Measurements from ENCODE around the gene VAPB. TPM values are rescaled to one million over a fixed set of nuclear protein-coding genes. Genes with fewer than 3 reads are reported as not detected.

VAPB gene
- total and polyA plus RNA-seq, 10 of the 15 experiments (the other 5 are each of a cell fraction or from before 2014, with no cell fraction given), result 3.2 to 28.6 (median 20.5) TPM

GRCh38 chr20:58394801-58395200, 5.8 kb downstream of the VAPB start:
- peaks cover 0 to 12% of the 10 kb centered on the region in 2 experiments; a peak in 1 of 4 replicates for H3K36me3 ChIP-seq (ENCODE audit: control insufficient read depth in 2 of 2, insufficient read depth in 2 of 2, low read length in 1 of 2)
- no peak for FAIRE-seq
- H3K27ac ChIP-seq (ENCODE audit: control insufficient read depth, insufficient read depth), result no peak overlapping the region
- ChIA-PET RAD21 (ENCODE audit: unreplicated experiment) (no interaction called here), POLR2A (interaction anchor here (0.5 to 1.1 kb wide), 3 partner anchors 10 to 1382 kb away, joined by 4 read pairs; no protein-coding TSS in a partner anchor), CTCF (interaction anchor here (0.5 kb wide), 1 partner anchor 24 kb away, joined by 3 read pairs; no protein-coding TSS in a partner anchor), SMC1A (ENCODE audit: uncharacterized antibody, unreplicated experiment) (interaction anchor here (0.7 to 1.9 kb wide), 3 partner anchors 8 to 24 kb away, joined by 3 to 8 read pairs (median 3); no protein-coding TSS in a partner anchor)
- ATAC-seq, result no peak
- H3K9ac ChIP-seq (ENCODE audit: control insufficient read depth, insufficient read depth, low read length), result no peak overlapping the region
- in situ Hi-C loops (cut with MboI) (loop anchor here (10.0 kb wide), 3 partner anchors 260 to 1000 kb away; partner anchors contain the start of genes RBM38 and STX16), intact Hi-C loops (cut with micrococcal nuclease; ENCODE audit: unreplicated experiment) (no loop called here)
- no peaks in the 10 kb centered on the region for H3K27me3 ChIP-seq (replicated peaks in 1 of 2; ENCODE audit: control insufficient read depth in 2 of 2, insufficient read depth in 2 of 2, low read length in 1 of 2)
- 79% methylated on average over 4 of the region's 4 CpGs for WGBS (ENCODE audit: insufficient coverage, insufficient replicate concordance, low lambda C conversion rate, missing lambda C conversion rate)
- H4K20me1 ChIP-seq (ENCODE audit: control insufficient read depth, insufficient read depth), result peaks cover 8% of the 10 kb centered on the region
- peaks cover 16% of the 10 kb centered on the region for H3K4me1 ChIP-seq (ENCODE audit: control insufficient read depth, insufficient read depth, low read length)
- no TSS peak for BruUV-seq (replicated peaks)
- no peaks in the 10 kb centered on the region; the same call in 2 of the 3 replicates for H3K9me3 ChIP-seq (replicated peaks; ENCODE audit: control insufficient read depth, insufficient read depth, low read length)
- DNase-seq (ENCODE audit: low read depth, low spot score), result no peak
- H2AFZ ChIP-seq (ENCODE audit: control insufficient read depth, low read depth, low read length), result no peak overlapping the region
- H3K4me3 ChIP-seq, result no peak overlapping the region
- peak overlapping the region; percentile 38; the same call in 1 of the 2 replicates for H3K4me2 ChIP-seq (ENCODE audit: control insufficient read depth, insufficient read depth)
- H3K79me2 ChIP-seq (ENCODE audit: control insufficient read depth, insufficient read depth, low read length), result peaks cover 94% of the 10 kb centered on the region
- TF ChIP-seq NFYA (IDR thresholded peaks at IDR 0.05; ENCODE audit: borderline replicate concordance, low read depth, low read length) (no peak), MEF2A (IDR thresholded peaks at IDR 0.05; ENCODE audit: insufficient read depth, low read depth, low read length) (no peak), ETV6 (conservative IDR thresholded peaks at IDR 0.05 in 1 of 2, IDR thresholded peaks at IDR 0.05 in 1 of 2; ENCODE audit: borderline replicate concordance in 1 of 2, low read depth in 1 of 2) (peak in 1 of 2 experiments; percentile 24; a peak in 1 of 4 replicates), NFXL1 (IDR thresholded peaks at IDR 0.05; ENCODE audit: borderline replicate concordance) (0 out of 2 replicates have a peak, but pooled peaks have one; percentile 27)

- ChIA-PET CTCF (interaction anchor here (1.3 kb wide), 1 partner anchor 53 kb away, joined by 3 read pairs; no protein-coding TSS in a partner anchor), SMC1A (ENCODE audit: uncharacterized antibody, unreplicated experiment) (interaction anchor here (1.1 to 1.9 kb wide), 3 partner anchors 12 to 33 kb away, joined by 3 to 8 read pairs (median 3); no protein-coding TSS in a partner anchor), POLR2A (interaction anchor here (0.7 to 1.3 kb wide), 3 partner anchors 9 to 1382 kb away, joined by 3 to 4 read pairs (median 3); no protein-coding TSS in a partner anchor), RAD21 (ENCODE audit: unreplicated experiment) (no interaction called here)
- in situ Hi-C loops (cut with MboI), result loop anchor here (10.0 kb wide), 3 partner anchors 259 to 1001 kb away; partner anchors contain the start of genes RBM38 and STX16
- intact Hi-C loops (cut with micrococcal nuclease; ENCODE audit: unreplicated experiment), result no loop called here
- H3K9me3 ChIP-seq (replicated peaks; ENCODE audit: control insufficient read depth, insufficient read depth, low read length), result no peaks in the 10 kb centered on the region
- H2AFZ ChIP-seq (ENCODE audit: control insufficient read depth, low read depth, low read length), result no peak overlapping the region
- H3K4me1 ChIP-seq (ENCODE audit: control insufficient read depth, insufficient read depth, low read length), result peaks cover 17% of the 10 kb centered on the region
- H3K9ac ChIP-seq (ENCODE audit: control insufficient read depth, insufficient read depth, low read length), result no peak overlapping the region
- peaks cover 11% of the 10 kb centered on the region for H4K20me1 ChIP-seq (ENCODE audit: control insufficient read depth, insufficient read depth)
- no peak overlapping the region for H3K4me3 ChIP-seq
- H3K79me2 ChIP-seq (ENCODE audit: control insufficient read depth, insufficient read depth, low read length), result peaks cover 94% of the 10 kb centered on the region
- TF ChIP-seq ZNF207 (IDR thresholded peaks at IDR 0.05; ENCODE audit: borderline replicate concordance), result no peak
- H3K27ac ChIP-seq (ENCODE audit: control insufficient read depth, insufficient read depth), result no peak overlapping the region
- peaks cover 0 to 8% of the 10 kb centered on the region in 2 experiments; a peak in 1 of 4 replicates for H3K36me3 ChIP-seq (ENCODE audit: control insufficient read depth in 2 of 2, insufficient read depth in 2 of 2, low read length in 1 of 2)
- H3K27me3 ChIP-seq (replicated peaks in 1 of 2; ENCODE audit: control insufficient read depth in 2 of 2, insufficient read depth in 2 of 2, low read length in 1 of 2), result no peaks in the 10 kb centered on the region
- no TSS peak for BruUV-seq (replicated peaks)
- DNase-seq (ENCODE audit: low read depth, low spot score) (no peak), FAIRE-seq (no peak), ATAC-seq (no peak)
- H3K4me2 ChIP-seq (ENCODE audit: control insufficient read depth, insufficient read depth), result 0 out of 2 replicates have a peak overlapping the region, but pooled peaks have one; percentile 17
- WGBS (ENCODE audit: insufficient coverage, insufficient replicate concordance, low lambda C conversion rate, missing lambda C conversion rate), result 100% methylated on average over 3 of the region's 3 CpGs
Measured at GRCh38 chr20:58395604-58396003, 6.6 kb downstream of the VAPB start.
